Tibial artery (tissue), 4 donors: ENCODE data around the gene RPIA.
A peak's percentile ranks its signal among the peaks of the same experiment; 100 is the strongest.

Experiments
- DNase-seq, 2 donors: peaks; one replicate each; pipeline ENCODE4 v3.0.0-alpha.2; 2019
- H3K27ac ChIP-seq, 2 donors: fragments of 200-600 bp; sonication (generic) in 1 of 2; 1 replicate in 1 of 2; 2 replicates in 1 of 2; pipeline ENCODE4 v1.5.1; 2018 to 2019; ENCODE audit warnings: mild to moderate bottlenecking in 1 of 2
- H3K27me3 ChIP-seq, 2 donors: fragments of 200-600 bp; sonication (generic) in 1 of 2; one replicate each; pipeline versions ENCODE4 v1.5.1 to v1.6.0; 2016 to 2019
- H3K36me3 ChIP-seq, 3 donors: fragments of 200-600 bp; sonication (generic) in 2 of 3; one replicate each; pipeline ENCODE4 v1.5.1; 2016 to 2019; ENCODE audit warnings: mild to moderate bottlenecking in 2 of 3
- H3K4me1 ChIP-seq, 4 donors: fragments of 200-600 bp; sonication (generic) in 2 of 4; 1 replicate in 3 of 4; 2 replicates in 1 of 4; pipeline ENCODE4 v1.5.1; 2016 to 2019
- H3K4me3 ChIP-seq, 2 donors: fragments of 200-600 bp; sonication (generic) in 1 of 2; 1 replicate in 1 of 2; 2 replicates in 1 of 2; pipeline ENCODE4 v1.5.1; 2018 to 2019; ENCODE audit warnings: mild to moderate bottlenecking in 2 of 2
- H3K9me3 ChIP-seq, 3 donors: fragments of 200-600 bp; sonication (generic) in 1 of 3; one replicate each; pipeline ENCODE4 v1.5.1; 2016 to 2019
- intact Hi-C: fragments of 100-400 bp; cut with DNase I; formaldehyde crosslinking; loops from one replicate; pipeline ENCODE4 v1.15.0; 2023; ENCODE audit warnings: low total_unique reads
- TF ChIP-seq, protein P1 (sequence below), 2 experiments: fragments of 200-600 bp in 1 of 2; fragments of 450-650 bp in 1 of 2; IDR thresholded peaks; one replicate each; pipeline ENCODE4 v1.5.1; 2017 to 2019; ENCODE audit warnings: antibody characterized with exemption in 2 of 2, mild to moderate bottlenecking in 1 of 2, moderate library complexity in 1 of 2

Gene RPIA

GRCh38 chr2:88657131-88657530 is 34.3 kb upstream of the RPIA start:
- peaks cover 0 to 19% (median 0%) of the 10 kb centered on the region in 4 donors for H3K4me1 ChIP-seq
- DNase-seq, result no peak
- no peaks in the 10 kb centered on the region for H3K27me3 ChIP-seq
- H3K4me3 ChIP-seq, result no peak overlapping the region
- intact Hi-C loops, result no loop called here
- no peaks in the 10 kb centered on the region for H3K9me3 ChIP-seq
- no peaks in the 10 kb centered on the region for H3K36me3 ChIP-seq
- H3K27ac ChIP-seq, result peak overlapping the region; percentile 5 to 53
- TF ChIP-seq, protein P1, sequence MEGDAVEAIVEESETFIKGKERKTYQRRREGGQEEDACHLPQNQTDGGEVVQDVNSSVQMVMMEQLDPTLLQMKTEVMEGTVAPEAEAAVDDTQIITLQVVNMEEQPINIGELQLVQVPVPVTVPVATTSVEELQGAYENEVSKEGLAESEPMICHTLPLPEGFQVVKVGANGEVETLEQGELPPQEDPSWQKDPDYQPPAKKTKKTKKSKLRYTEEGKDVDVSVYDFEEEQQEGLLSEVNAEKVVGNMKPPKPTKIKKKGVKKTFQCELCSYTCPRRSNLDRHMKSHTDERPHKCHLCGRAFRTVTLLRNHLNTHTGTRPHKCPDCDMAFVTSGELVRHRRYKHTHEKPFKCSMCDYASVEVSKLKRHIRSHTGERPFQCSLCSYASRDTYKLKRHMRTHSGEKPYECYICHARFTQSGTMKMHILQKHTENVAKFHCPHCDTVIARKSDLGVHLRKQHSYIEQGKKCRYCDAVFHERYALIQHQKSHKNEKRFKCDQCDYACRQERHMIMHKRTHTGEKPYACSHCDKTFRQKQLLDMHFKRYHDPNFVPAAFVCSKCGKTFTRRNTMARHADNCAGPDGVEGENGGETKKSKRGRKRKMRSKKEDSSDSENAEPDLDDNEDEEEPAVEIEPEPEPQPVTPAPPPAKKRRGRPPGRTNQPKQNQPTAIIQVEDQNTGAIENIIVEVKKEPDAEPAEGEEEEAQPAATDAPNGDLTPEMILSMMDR (IDR thresholded peaks at IDR 0.05), result no peak

DNA sequence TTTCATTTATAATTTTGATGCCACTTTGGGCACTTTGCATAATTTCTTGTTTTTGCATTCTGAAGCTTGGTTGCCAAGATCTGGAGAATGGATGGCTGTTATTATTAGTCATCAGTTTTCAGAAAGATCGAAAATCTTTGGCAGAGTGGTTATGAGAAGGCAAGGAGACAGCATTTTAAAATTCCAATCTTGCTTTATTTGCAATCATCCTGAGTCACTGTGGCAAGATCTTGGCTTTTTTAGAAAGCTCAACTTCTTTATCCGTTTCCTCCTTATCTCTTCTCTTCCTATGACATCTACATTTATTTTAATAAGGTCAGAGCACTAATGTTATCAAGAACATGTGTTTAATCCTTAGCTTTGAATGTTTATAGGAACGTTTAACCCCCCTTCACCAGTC is 33.1 kb upstream of the RPIA start:
- Histone ChIP-seq H3K4me1 (peaks cover 0 to 19% (median 0%) of the 10 kb centered on the region in 4 donors), H3K4me3 (no peak overlapping the region), H3K27me3 (no peaks in the 10 kb centered on the region), H3K36me3 (no peaks in the 10 kb centered on the region), H3K9me3 (no peaks in the 10 kb centered on the region), H3K27ac (peak overlapping the region; percentile 29 to 53)
- TF ChIP-seq, protein P1 (IDR thresholded peaks at IDR 0.05), result no peak
- DNase-seq, result no peak
- intact Hi-C loops, result no loop called here

DNA sequence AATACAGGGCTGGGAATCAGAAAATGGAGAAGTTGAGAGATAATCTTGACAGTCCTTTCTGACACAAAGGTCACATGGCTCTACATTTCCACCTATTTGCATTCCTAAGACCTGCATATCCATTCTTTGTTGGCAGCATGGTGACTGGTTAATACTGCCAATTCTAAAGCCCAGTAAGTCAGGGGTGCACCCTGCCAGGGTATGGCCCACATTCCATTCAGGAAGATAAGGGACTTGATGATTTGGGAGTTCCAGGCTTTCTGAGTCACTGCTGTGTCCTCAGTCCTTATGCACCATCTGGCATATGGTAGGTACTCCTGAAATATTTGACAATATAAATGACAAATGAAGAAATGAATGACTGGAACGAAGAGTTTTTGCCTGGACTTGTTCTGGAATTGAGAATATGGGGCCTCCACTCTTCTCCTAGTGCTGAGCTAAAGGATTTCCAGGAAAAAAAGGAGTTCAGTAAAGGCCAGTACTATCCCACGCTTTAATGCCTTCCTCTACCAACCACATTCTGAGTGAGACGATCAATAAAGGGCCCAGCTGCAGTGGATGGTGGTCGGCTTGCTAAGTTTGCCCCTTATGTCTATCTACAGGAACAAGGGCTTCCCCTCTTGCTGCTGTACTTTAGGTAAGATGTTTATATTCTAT is 32.5 kb upstream of the RPIA start:
- intact Hi-C loops, result no loop called here
- Histone ChIP-seq H3K27me3 (no peaks in the 10 kb centered on the region), H3K36me3 (no peaks in the 10 kb centered on the region), H3K27ac (peak overlapping the region; percentile 29 to 53), H3K4me1 (peaks cover 0 to 19% (median 0%) of the 10 kb centered on the region in 4 donors), H3K4me3 (no peak overlapping the region), H3K9me3 (no peaks in the 10 kb centered on the region)
- TF ChIP-seq, protein P1 (IDR thresholded peaks at IDR 0.05), result no peak
- DNase-seq, result no peak

DNA sequence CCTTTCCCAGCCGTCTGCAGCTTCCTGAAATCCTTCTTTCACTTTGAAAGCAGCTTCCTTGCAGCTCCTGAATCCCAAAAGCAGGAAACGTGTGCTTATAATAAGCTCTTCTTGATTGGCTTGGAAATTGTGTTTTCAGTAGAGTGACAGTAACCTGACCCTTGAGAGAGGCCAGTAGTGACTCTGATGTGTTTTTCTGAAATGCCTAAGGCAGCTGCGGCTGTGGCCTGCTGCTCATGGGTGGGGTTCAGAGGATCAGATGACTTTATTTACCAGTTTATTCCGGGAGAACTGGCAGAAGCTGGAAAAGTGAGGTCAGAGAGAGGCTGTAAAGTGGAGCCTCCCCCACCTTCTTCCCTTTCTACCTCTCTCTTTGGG is 31.9 kb upstream of the RPIA start:
- Histone ChIP-seq H3K4me3 (no peak overlapping the region), H3K9me3 (no peaks in the 10 kb centered on the region), H3K27ac (peak overlapping the region; percentile 29 to 53), H3K4me1 (peaks cover 0 to 19% (median 0%) of the 10 kb centered on the region in 4 donors), H3K36me3 (no peaks in the 10 kb centered on the region), H3K27me3 (no peaks in the 10 kb centered on the region)
- intact Hi-C loops, result no loop called here
- TF ChIP-seq, protein P1 (IDR thresholded peaks at IDR 0.05), result no peak
- DNase-seq, result peak; percentile 60 to 70

GRCh38 chr2:88660622-88661021 is 30.9 kb upstream of the RPIA start:
- Histone ChIP-seq H3K27ac (peak overlapping the region in 1 of 2 donors; percentile 53), H3K4me1 (peaks cover 0 to 19% (median 0%) of the 10 kb centered on the region in 4 donors), H3K9me3 (no peaks in the 10 kb centered on the region), H3K27me3 (no peaks in the 10 kb centered on the region), H3K4me3 (no peak overlapping the region), H3K36me3 (no peaks in the 10 kb centered on the region)
- TF ChIP-seq, protein P1 (IDR thresholded peaks at IDR 0.05), result no peak
- no peak for DNase-seq
- intact Hi-C loops, result no loop called here
